Stimulated activated CD4-positive, alpha-beta T cell treated with anti-CD3 and anti-CD28 coated beads, Interleukin-15, amount 100 ng/mL, for 1 hour (primary cell): ENCODE data around the gene ZCCHC7.

Experiments
- DNase-seq, 2 donors: peaks; one replicate each; pipeline ENCODE4 v3.0.0-alpha.2; 2020; ENCODE audit warnings: low read depth in 1 of 2, low spot score in 1 of 2

Gene ZCCHC7

DNA sequence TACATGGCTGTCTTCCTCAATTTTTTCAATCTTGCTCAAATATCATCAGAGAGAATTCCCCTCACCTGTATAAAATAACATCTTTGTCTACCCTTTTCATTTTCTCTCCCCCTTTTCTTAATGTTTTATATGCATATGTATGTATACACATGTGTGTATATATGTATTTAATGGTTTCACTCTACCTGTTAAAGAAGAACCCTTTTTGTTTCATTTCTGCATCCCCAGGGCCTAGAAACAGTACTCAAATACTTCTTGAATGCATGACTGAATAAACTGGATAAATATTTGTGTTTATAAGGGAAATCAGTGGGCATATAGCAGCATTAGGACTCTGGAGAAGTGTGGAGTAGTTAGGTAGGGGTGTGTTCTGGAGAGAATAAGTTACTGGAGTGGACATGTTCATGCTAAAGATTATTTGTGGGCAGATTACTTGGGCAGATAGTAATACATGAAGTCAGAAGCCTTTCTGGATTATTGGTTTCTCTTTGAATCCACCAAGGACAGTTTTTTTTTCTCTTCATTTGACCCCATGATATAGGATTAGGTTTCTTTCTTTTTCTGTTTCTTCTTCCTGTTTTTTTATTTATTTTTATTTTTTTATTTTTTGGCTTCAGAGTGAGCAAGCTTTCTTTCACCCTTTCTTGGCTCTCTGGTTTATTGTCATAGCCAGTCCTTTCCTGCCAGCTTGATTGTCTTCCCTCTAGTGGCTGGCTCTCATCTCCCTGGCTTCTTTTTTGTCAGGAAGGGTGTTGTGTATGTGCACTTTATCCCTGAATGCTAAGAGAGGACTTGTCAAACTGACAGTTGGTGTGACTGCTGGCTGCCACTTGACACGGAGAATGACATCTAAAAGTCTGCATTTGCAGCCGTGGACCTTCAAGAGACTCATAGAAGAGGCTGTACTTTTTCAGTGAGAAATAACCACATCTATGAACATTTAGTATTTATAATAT is 89.3 kb downstream of the ZCCHC7 start:
- no peak for DNase-seq

DNA sequence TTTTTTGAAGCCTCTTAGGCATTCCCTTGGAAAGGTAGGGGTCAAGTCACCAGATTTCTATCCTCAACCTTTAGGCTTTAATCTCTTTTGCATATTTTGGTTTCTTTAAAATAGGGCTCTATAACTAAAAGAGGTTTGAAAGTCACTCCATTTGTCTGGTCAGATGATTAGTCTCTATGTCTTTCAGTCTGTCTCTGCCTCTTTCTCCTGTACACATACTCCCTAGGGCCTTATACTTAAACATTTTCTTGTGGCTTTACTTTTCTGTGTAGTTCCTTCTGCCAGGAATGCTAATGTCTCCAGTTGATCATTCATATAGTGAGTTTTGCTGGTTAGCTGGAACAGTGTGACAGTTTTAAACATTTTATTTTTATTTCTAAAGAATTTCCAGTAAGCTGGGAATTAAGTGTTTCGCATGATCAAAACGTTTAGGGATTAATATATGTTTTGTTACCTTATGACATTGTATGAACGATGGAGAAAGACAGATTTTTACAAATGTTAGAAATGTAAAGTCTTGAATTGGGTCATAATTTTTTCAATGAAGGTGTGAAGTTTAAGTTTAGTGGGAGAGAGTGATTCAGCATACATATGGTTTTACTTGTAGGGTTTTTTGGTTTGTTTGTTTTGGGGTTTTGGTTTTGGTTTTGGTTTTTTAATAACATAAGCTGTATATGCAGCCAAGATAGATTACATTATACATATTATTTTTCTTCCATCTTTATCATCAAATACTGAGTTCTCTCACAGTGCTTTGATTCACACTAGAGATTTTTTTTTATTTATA is 90.6 kb downstream of the ZCCHC7 start:
- DNase-seq = no peak

DNA sequence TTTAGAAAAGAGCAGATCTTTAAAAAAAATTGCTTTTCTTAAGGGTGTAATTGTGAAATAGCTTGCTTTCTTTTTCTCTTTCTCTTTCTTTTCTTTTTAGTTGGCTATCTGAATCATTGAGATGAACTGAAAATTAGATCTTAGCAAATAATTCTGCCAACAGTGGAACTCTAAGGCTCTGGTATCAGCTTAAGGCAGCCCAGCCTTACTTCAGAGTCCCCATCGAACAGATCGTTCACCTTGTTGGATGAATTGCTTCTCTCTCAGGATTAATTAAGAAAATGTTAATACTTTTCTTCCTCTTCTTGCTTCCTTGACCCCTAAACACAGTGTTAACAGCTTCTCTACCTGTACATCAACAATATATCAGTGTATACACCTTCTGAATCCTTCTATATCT is 92.1 kb downstream of the ZCCHC7 start:
- no peak for DNase-seq

DNA sequence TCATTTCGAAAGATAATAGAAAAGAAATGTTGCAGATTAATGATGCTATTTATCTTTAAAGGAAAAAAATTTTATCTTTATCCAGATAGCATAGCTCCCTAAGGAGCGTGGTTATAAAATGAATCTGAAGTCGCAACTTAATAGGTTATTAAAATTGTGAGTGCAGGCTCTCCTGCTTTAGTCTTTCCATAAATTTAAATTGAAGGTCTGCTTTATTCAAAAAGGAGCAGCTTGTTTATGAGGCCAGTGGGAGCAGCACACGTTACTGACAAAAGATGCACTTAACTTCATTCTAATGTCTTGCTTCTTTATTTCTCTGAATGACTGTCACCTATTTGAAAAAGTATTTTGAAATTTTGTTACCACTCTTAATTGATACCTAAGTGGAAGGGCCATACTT is 95.0 kb downstream of the ZCCHC7 start:
- DNase-seq = no peak

DNA sequence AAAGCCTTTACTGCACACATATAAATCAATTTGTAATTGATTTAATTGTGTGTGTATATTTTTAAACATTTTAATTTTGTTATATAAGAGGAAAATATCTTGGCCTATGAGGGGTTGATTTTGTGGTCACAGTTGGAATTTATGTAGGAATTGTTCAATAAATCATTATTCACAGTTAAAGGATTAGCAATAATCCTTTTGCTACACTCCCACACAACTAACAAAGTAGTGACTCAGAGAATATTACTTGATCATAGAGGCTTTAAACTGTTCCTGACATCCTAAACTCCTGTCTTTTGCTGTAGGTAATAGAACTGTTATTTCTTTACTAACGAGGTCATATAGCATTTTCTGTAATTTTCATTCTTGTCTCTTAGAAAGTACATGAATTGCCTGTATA is 95.5 kb downstream of the ZCCHC7 start:
- DNase-seq = no peak

DNA sequence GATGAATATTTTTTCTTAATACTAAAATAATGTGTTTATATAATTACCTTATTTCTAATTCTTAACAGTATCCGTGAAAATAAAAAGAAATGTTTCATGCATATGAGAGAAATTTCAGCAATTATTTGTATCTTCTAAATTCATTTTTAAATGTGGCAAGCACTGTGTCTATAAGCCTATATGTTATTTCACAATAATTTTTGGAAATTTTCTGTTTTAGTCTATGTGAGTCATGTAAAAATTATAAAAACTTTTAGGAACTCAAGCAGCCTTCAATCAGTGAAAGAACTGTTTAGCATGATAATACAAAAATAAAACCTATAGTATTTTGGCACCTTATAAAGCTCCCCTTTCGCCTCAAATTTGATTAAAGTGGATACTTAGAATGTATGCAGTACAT is 96.8 kb downstream of the ZCCHC7 start:
- DNase-seq = no peak

DNA sequence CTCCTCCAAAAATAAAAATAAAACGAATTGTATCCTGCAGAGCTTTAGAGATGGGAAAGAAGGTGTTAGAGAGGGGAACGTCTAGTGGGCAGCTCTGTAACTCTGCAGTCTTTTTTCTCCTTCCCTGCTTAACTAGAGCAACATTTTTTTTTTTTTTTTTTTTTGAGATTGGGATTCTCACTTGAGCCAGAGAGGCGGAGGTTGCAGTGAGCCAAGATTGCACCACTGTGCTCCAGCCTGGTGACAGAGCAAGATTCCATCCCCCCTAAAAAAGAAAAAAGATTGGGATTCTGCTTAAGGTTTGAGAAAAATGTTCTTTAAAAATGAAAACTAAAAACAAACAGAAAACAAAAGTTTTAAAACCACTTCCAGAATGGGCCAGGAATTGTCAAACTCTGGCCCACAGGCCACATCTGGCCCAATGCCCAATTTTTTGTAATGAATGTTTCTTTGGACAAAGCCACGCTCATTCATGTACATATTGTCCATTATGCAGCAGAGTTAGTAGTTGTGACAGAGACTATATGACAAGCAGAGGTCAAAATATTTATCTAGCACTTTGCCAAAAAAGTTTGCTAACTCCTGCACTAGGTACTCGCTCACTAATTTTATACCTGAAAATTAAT is 98.5 kb downstream of the ZCCHC7 start:
- DNase-seq = no peak

DNA sequence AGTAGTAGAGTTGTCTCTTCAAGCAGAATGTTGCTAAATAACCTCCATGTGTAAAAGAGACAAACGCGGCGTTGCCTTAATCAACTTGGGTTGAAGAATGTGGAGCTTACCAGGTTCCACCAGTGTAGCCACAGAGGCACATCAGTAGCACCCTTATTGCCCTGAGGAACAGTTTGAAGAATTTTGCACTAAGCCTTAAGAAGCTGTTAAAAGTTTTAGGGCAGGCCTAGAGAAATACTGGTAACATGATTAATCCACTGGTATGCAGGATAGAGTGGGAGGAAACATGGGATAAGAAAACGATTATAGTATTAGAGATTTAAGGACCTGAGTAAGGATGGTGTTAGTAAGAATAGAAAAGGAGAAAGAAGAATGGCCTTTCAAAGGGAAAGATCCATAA is 100.6 kb downstream of the ZCCHC7 start:
- DNase-seq = no peak

DNA sequence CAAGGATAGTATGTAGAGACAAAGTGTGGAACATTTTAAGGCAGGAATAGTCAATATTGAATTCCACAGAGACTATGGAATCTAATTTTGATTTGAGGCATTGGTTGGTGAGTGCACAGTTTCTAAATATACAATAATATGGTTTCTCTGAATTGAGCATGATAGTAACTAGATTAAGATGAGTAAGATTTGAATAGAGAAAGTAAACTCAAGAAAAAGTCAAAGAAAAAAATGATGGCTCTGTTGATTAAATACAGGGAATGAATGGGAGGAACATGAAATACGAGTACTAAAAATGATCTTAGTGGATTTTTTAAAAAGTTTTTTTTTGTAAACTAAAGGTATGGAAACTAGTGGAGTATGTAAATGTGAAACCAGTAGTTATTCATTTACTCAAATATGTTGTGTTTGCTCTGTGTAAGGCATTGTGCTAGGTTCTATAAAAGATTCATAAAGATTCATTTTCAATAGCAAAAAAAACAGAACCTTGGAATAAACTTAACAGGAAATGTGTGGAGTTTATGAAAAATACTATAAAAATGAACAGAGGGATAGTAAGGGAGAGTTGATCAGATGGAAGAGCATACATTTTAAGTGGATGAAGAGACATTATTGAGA is 101.2 kb downstream of the ZCCHC7 start:
- DNase-seq = no peak

DNA sequence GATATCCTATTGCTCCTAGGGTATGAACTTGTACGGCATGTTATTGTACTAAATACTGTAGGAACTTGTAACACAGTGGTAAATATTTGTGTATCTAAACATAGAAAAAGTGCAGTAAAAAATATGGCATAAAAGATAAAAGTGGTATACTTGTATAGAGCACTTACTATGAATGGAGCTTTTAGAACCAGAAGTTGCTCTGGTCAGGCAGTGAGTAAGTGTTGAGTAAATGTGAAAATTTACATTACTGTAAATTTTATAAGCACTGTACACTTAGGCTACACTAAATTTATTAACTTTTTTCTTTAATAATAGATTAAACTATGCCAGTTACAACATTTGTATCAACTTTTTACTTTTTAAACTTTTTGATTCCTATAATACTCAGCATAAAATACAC is 109.1 kb downstream of the ZCCHC7 start:
- no peak for DNase-seq

DNA sequence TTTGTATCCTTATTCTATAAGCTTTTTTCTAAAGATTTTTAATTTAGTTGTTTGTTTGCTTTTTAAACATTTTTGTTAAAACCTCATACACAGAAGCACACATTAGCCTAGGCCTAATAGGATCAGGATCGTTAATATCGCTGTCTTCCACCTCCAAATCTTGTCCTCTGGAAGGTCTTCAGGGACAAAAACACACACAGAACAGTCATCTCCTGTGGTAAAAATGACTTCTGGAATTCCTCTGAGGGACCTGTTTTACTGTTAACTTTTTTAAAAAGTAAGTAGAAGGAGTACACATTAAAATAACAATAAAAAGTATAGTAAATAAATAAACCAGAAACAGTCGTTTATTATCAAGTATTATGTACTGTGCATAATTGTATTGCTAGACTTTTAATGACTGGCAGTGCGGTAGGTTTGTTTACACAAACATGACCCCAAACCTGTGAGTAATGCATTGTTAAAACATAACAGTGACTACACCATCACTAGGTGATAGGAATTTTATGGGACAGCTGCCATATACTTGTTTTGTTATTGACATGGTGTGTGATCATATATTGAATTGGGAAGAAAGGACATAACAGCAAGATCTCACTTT is 109.6 kb downstream of the ZCCHC7 start:
- no peak for DNase-seq

DNA sequence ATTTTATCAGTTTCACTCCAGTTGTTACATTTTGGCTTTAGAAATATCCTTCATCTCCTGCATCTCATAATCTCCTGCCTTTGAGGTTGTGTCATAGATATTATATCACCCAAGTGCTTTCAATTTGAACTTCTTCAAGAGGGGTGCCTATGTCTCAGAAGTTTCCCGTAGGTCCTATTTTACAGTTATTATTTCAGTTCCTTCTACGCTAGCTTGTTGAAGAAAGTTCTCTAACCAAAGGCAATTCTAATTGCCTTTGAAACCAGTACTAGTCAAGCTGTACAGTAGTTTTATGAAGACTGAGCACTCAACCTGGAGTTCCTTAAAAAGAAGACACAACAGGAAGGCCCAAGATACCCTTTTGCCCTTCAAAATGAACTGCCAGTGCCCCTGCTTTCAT is 116.4 kb downstream of the ZCCHC7 start:
- no peak for DNase-seq

DNA sequence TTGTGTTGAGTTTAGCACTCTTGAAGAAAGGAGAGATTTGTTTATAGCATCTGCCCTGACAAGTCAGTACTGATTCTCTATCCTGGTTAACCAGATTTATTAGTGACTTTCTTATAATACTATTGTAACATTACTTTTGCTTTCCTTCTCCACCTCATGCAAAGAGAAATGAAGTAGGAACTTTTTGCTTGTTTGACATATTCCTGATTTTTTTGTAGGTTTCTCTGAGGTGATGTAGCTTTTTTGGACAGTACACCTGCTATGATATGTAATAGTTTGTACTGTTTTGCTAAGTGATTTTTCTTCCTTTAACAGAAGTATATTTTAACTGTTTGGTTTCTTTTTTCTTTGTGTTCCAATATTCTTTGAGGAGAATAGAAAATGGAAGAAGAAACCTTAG is 117.7 kb downstream of the ZCCHC7 start:
- no peak for DNase-seq

DNA sequence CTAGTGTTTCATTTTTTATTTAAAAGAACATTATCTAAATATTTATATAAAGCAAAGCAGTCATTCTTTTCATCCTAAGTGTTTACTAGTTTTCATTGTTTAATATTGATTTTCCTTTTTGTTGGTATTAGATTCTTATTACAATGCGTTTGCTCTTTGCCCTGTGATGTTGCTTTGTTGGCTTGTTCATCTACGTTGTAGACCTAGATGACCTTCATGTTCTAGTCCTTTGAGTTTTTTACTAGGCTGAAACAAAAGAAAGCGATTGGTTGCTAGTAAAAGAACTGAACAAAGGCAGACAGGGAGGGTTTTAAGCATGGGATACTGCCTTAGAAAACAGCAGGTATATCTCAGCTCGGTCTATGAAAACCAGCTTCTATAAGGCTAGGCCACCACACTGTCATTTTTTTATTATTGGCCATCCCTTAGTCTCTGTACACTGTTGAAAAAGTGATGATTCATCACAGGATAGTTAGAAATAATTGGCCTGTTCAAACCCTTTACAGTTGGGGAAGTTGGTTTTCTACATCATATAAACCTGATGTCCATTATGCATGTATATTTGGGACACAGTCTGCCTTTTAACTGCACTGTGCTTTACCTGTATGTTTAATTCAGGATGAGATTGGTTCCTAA is 119.0 kb downstream of the ZCCHC7 start:
- DNase-seq = no peak

DNA sequence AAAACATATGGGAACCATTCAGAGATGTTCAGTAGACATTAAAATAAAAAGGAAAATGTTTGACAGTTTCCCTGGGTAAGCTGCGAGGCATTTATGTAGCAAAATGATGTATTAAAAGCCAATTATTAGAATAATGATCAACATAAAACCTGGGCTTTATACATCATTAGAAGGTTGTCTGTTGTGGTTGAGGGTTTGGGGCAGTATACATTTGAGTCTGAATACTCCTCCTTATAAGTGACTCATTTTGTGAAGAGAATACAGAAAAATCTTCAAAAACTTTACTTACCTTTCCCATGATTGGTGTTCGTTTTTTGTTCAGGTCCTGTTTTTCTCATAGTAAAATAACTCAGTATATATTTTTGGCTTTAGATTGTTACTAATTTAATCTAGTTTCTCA is 119.5 kb downstream of the ZCCHC7 start:
- DNase-seq = no peak

DNA sequence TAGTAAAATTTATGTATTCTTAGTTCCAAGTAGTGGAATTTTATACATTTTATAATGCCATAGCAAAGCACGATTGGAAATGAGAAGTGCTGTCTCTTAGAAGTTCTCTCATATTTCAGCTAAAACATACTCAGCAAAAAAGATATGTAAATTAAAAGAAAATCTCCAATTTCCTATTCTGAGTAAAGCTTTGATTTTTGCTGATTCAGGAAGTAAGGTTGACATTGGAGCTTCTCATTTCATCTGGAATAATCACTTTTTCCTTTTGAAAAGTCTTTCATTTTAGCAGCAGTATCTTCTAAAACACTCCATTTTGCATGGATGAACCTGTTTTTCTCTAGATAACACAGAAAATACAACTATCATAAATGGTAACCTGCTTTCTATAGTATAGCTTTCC is 121.0 kb downstream of the ZCCHC7 start:
- no peak for DNase-seq

DNA sequence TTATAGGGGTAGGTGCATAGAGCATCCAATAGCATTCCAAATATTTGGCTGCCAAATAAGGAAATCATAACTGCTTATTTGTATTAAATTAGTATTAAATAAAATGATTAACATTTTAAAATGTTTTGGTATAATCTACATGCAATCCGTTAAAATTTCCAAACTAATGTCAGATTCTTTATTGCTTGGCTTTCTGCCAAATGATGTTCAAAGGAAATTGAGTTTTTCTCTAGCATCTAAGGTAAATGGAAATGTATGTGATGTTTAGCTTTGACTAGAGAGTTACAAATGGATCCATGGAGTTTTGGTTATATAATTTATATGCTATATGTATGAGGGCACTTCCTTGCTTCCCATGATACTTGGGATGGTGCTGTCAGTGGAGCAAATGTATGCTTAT is 121.7 kb downstream of the ZCCHC7 start:
- DNase-seq = no peak

DNA sequence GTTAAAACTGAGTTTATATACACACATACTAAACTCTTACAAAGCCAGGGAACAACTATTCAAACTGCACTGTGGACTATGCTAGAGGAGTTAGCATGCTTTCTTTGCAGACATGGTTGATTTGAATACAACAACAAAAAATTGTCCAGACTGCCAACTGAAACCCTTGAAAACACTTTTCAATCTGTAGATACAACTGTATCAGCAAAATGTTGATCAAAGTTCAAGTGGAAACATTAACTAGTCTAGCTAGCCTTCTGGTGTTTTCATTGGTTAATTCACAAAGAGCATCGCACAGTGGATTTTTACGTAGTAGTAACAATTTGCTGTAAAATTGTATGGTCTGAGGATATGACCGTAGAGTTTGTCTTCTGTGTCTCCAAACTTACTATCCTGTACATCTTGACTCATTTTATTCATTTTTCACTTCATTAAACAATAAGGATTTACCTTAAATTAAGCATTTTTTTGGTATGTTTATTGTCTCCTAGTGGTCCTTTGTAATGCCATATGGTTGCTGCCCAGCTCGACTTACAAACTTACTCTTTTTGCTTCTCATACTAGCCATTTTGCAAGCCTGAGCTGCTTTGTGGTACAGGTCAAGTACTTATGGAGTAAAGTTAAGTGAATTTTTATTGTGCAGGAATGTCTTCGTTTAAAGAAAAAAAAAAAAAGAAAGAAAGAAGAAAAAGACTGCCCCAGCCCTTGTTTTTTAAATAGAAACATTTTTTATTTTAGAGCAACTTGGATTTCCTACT is 123.4 kb downstream of the ZCCHC7 start:
- DNase-seq = no peak

DNA sequence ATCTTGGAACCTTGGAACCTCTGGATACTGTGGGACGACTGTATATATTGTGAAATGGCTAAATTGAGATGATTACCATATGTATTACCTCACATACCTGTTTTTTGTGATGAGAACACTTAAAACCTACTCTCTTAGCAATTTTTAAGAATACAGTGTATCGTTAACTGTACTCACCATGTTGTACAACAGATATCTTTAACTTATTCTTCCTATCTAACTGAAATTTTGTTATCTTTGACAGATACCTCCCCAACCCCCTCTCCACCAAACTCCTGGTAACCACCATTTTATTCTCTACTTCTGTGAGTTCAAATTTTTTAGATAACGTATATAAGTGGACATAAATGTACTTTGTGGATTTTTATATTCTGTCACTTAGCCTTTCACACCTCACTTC is 126.5 kb downstream of the ZCCHC7 start:
- no peak for DNase-seq

DNA sequence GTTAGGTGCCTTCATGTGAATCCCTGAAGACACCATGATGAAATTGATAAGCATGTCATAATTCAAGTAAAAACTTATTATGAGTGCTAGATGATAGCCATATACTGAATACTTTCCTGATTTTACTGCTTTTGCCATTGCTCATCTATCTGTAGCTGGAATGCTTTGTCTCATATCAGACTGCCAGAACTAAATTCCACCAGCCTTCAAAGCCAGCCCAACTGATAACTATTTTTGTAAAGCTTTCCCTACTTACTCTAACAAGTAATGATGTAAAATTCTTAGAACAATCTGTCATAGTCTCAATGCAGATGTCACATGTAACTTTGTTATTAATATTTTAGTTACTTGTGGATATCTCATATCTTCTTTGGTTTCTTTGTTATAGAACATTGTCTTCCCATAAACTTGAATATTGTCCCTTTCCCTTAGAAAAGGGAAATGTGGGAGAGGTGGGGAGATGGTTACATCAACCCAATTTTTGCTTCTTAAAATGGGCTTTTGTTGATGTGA is 128.3 kb downstream of the ZCCHC7 start:
- DNase-seq = no peak
